A549 (cell line): ENCODE data around the gene BICC1. TPM values are rescaled to one million over a fixed set of nuclear protein-coding genes. Genes with fewer than 3 reads are reported as not detected.

Experiments used
- ATAC-seq, 2 experiments: fragments of 200-7000 bp in 1 of 2; fragments of >200 bp in 1 of 2; cut with Nextera tagmentation in 1 of 2; cut with Tn5 transposase in 1 of 2; 3 replicates each; pipeline versions ENCODE4 v1.8.0 to v1.9.1; 2018 to 2020; ENCODE audit warnings: mild to moderate bottlenecking in 1 of 2, moderate library complexity in 1 of 2
- CTCF ChIA-PET: fragments of 300-600 bp; sonication (Branson Sonifier 250); formaldehyde crosslinking; extraction: SDS; loops from one replicate; lab custom pipeline; 2021; ENCODE audit warnings: antibody characterized with exemption, inconsistent platforms; lab: Yijun Ruan, JAX
- POLR2A ChIA-PET: fragments of 350-600 bp; formaldehyde crosslinking; extraction: SDS; loops from one replicate; lab custom pipeline; 2021; ENCODE audit warnings: antibody characterized with exemption, inconsistent platforms; lab: Yijun Ruan, JAX
- DNase-seq, 2 experiments: peaks; one replicate each; pipeline versions ENCODE4 v3.0.0 to v3.0.0-alpha.2; 2011 to 2016; ENCODE audit warnings: low read depth in 1 of 2, low spot score in 1 of 2
- FAIRE-seq: peaks from 2 replicates; lab custom pipeline; 2011; peaks lifted over from hg19 to GRCh38; lab: Jason Lieb, UNC
- H3K27ac ChIP-seq, 2 experiments: fragments of >200 bp; sonication (Bioruptor Twin); formaldehyde crosslinking; 3 replicates each; pipeline ENCODE4 v1.5.1; 2016 to 2017
- H3K4me1 ChIP-seq: fragments of >200 bp; sonication (Bioruptor Twin); formaldehyde crosslinking; 3 replicates; pipeline ENCODE4 v1.6.1; 2016
- H3K4me2 ChIP-seq: fragments of >200 bp; sonication (Bioruptor Twin); formaldehyde crosslinking; 3 replicates; pipeline ENCODE4 v1.6.1; 2016
- H3K4me3 ChIP-seq: fragments of >200 bp; sonication (Bioruptor Twin); formaldehyde crosslinking; 3 replicates; pipeline ENCODE4 v1.5.1; 2016
- H3K9me3 ChIP-seq: fragments of >200 bp; sonication (Bioruptor Twin); formaldehyde crosslinking; 3 replicates; pipeline ENCODE4 v1.6.1; 2016
- CBX8 ChIP-seq: fragments of 200-600 bp; sonication (generic); IDR thresholded peaks from 2 replicates; pipeline ENCODE4 v1.6.1; 2016
- CEBPB ChIP-seq, 2 experiments: fragments of >200 bp in 1 of 2; sonication (Bioruptor Twin) in 1 of 2; formaldehyde crosslinking in 1 of 2; IDR thresholded peaks; 2 replicates each; pipeline ENCODE4 v1.6.1; 2012 to 2016
- FOSL2 ChIP-seq, 2 experiments: fragments of 450-650 bp in 1 of 2; fragments of >200 bp in 1 of 2; sonication (Bioruptor Twin) in 1 of 2; formaldehyde crosslinking; IDR thresholded peaks; 2 replicates each; pipeline versions ENCODE4 v1.5.0 to v1.6.1; 2016 to 2020; ENCODE audit warnings: mild to moderate bottlenecking in 1 of 2, moderate library complexity in 1 of 2
- GATA3 ChIP-seq: IDR thresholded peaks from 2 replicates; pipeline ENCODE4 v1.6.1; 2012; ENCODE audit warnings: borderline replicate concordance
- MAFK ChIP-seq: fragments of 450-650 bp; IDR thresholded peaks from 2 replicates; pipeline ENCODE4 v1.6.1; 2014; ENCODE audit not compliant: partially characterized antibody
- POLR2A ChIP-seq: IDR thresholded peaks from 2 replicates; pipeline ENCODE4 v1.6.1; 2012; ENCODE audit warnings: mild to moderate bottlenecking, low read length
- SREBF2 ChIP-seq: fragments of 450-650 bp; IDR thresholded peaks from 2 replicates; pipeline ENCODE4 v1.6.1; 2014; ENCODE audit warnings: mild to moderate bottlenecking, moderate library complexity
- TFCP2L1 ChIP-seq: fragments of 250-450 bp; sonication (Bioruptor Pico); IDR thresholded peaks from 2 replicates; pipeline ENCODE4 v1.5.0; 2021; ENCODE audit warnings: mild to moderate bottlenecking
- ZC3H11A ChIP-seq: fragments of 450-650 bp; IDR thresholded peaks from 2 replicates; pipeline ENCODE4 v1.6.1; 2014; ENCODE audit warnings: antibody characterized with exemption, mild to moderate bottlenecking
- ZSCAN20 ChIP-seq: fragments of 250-450 bp; sonication (Bioruptor Pico); IDR thresholded peaks from 2 replicates; pipeline ENCODE4 v1.8.0; 2022; ENCODE audit warnings: mild to moderate bottlenecking, moderate library complexity
- WGBS: methylation state at CpG from one replicate; pipeline ENCODE4 v1.1.6; 2017; ENCODE audit errors: missing lambda C conversion rate; 5-methylcytosine and 5-hydroxymethylcytosine counted together
- polyA plus RNA-seq, 4 experiments: library from polyadenylated mRNA; depleted of rRNA in 3 of 4; stranded (reverse); fragments of >200 nt; fragmentation: RNase III in 1 of 4; extraction: RNeasy Plus Mini Kit Qiagen cat#74134 plus additional on column Dnase treatment in 1 of 4; gene quantifications; 2 replicates in 3 of 4; 3 replicates in 1 of 4; pipeline ENCODE4 v1.2.3, GENCODE V29; 2011 to 2017
- TF ChIP-seq, protein P1 (sequence below): fragments of >200 bp; sonication (Bioruptor Twin); formaldehyde crosslinking; IDR thresholded peaks from 3 replicates; pipeline ENCODE4 v1.6.1; 2016
- TF ChIP-seq, protein P2 (sequence below): IDR thresholded peaks from 2 replicates; pipeline ENCODE4 v1.6.1; 2012
- TF ChIP-seq, protein P3 (sequence below): fragments of 200-600 bp; sonication (generic); IDR thresholded peaks from 2 replicates; pipeline ENCODE4 v1.6.1; 2016; ENCODE audit warnings: antibody characterized with exemption, mild to moderate bottlenecking, moderate library complexity

BICC1 gene
- polyA plus RNA-seq, 2 of the 4 experiments (the other 2 are of a cell fraction), result 36.9 to 56.8 TPM

DNA sequence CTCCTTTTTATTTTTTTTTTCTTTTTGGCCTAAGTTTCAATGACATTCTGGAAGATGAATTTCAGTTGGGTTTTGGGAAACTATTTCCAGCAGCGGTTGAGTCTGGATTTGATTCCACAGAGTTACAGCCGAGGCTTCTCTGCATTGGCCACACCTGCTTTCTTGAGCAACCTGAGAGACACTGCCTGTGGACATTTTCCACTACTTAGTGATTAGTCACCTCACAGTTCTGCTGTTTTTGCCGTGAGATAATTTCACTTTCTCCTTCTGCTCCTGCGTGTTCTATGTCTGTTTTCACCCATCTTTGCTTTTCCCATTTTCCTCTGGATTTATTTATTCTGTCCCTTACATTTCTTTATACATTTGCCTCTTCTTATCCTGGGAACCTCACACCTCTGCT is 243.0 kb downstream of the BICC1 start:
- WGBS, result under 1% methylated on average over 4 of the region's 4 CpGs
- Histone ChIP-seq H3K4me3 (peak overlapping the region; percentile 35), H3K4me2 (peak overlapping the region; percentile 92), H3K9me3 (no peaks in the 10 kb centered on the region), H3K4me1 (peaks cover 67% of the 10 kb centered on the region), H3K27ac (peak overlapping the region; percentile 76 to 85)
- ATAC-seq (peak; percentile 80 to 84; a peak in 5 of 6 replicates), FAIRE-seq (no peak), DNase-seq (peak; percentile 62 to 69)
- ChIA-PET POLR2A (no interaction called here), CTCF (no interaction called here)
- TF ChIP-seq POLR2A, result no peak
- TF ChIP-seq, protein P1, sequence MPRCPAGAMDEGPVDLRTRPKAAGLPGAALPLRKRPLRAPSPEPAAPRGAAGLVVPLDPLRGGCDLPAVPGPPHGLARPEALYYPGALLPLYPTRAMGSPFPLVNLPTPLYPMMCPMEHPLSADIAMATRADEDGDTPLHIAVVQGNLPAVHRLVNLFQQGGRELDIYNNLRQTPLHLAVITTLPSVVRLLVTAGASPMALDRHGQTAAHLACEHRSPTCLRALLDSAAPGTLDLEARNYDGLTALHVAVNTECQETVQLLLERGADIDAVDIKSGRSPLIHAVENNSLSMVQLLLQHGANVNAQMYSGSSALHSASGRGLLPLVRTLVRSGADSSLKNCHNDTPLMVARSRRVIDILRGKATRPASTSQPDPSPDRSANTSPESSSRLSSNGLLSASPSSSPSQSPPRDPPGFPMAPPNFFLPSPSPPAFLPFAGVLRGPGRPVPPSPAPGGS, result 0 out of 3 replicates have a peak, but pooled peaks have one; percentile 36
- TF ChIP-seq, protein P2, sequence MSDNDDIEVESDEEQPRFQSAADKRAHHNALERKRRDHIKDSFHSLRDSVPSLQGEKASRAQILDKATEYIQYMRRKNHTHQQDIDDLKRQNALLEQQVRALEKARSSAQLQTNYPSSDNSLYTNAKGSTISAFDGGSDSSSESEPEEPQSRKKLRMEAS, result no peak
- peak; percentile 57 to 72; a peak in 3 of 4 replicates for TF ChIP-seq CEBPB (IDR thresholded peaks at IDR 0.05)
- TF ChIP-seq ZC3H11A, result no peak
- TF ChIP-seq ZSCAN20 (CRISPR knock-in tag), result no peak
- TF ChIP-seq GATA3, result no peak
- TF ChIP-seq FOSL2 (IDR thresholded peaks at IDR 0.05), result no peak
- TF ChIP-seq FOSL2 (CRISPR knock-in tag; IDR thresholded peaks at IDR 0.05), result peak; percentile 70
- TF ChIP-seq, protein P3, sequence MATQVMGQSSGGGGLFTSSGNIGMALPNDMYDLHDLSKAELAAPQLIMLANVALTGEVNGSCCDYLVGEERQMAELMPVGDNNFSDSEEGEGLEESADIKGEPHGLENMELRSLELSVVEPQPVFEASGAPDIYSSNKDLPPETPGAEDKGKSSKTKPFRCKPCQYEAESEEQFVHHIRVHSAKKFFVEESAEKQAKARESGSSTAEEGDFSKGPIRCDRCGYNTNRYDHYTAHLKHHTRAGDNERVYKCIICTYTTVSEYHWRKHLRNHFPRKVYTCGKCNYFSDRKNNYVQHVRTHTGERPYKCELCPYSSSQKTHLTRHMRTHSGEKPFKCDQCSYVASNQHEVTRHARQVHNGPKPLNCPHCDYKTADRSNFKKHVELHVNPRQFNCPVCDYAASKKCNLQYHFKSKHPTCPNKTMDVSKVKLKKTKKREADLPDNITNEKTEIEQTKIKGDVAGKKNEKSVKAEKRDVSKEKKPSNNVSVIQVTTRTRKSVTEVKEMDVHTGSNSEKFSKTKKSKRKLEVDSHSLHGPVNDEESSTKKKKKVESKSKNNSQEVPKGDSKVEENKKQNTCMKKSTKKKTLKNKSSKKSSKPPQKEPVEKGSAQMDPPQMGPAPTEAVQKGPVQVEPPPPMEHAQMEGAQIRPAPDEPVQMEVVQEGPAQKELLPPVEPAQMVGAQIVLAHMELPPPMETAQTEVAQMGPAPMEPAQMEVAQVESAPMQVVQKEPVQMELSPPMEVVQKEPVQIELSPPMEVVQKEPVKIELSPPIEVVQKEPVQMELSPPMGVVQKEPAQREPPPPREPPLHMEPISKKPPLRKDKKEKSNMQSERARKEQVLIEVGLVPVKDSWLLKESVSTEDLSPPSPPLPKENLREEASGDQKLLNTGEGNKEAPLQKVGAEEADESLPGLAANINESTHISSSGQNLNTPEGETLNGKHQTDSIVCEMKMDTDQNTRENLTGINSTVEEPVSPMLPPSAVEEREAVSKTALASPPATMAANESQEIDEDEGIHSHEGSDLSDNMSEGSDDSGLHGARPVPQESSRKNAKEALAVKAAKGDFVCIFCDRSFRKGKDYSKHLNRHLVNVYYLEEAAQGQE, result no peak
- no peak for TF ChIP-seq TFCP2L1 (CRISPR knock-in tag)

DNA sequence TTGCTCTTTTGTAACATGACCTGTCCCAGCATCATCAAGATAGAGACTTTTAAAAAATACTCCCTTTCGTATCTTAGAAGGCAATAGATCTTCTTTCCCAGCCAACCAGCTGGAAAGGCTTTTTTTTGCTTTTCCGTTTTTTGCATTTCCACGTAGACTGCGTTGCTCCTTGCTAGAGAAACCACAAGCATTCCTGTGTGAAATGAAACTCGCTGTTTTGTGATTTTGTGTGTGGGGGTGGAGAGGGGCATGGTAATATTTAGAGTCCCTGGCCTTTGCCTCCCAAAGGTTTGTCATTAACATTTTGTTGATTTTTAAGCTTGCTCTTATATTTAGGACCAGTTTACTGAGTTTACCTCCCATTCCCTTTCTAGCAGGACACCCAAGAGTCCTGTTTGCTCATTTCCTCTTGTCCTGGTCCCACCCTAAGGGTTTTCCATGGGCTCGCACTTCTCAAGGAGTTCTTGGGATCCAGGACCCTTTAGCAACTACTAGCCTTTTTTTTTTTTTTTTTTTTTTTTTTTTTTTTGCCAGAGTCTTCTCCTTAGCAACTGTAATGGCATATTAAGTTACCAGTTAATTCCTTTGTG is 243.6 kb downstream of the BICC1 start:
- ChIA-PET POLR2A (no interaction called here), CTCF (interaction anchor here (0.8 kb wide), 1 partner anchor 199 kb away, joined by 3 read pairs; no protein-coding TSS in a partner anchor)
- ATAC-seq (peak in 1 of 2 experiments; percentile 34; a peak in 3 of 6 replicates), DNase-seq (no peak), FAIRE-seq (peak; percentile 23)
- TF ChIP-seq, protein P1, result 0 out of 3 replicates have a peak, but pooled peaks have one; percentile 9
- TF ChIP-seq SREBF2, result no peak
- H3K4me3 ChIP-seq, result peak overlapping the region; percentile 35
- no peaks in the 10 kb centered on the region for H3K9me3 ChIP-seq
- H3K4me2 ChIP-seq, result peak overlapping the region; percentile 92
- peaks cover 67% of the 10 kb centered on the region for H3K4me1 ChIP-seq
- WGBS, result 4% methylated on average over 6 of the region's 6 CpGs
- H3K27ac ChIP-seq, result peak overlapping the region; percentile 76 to 85

DNA sequence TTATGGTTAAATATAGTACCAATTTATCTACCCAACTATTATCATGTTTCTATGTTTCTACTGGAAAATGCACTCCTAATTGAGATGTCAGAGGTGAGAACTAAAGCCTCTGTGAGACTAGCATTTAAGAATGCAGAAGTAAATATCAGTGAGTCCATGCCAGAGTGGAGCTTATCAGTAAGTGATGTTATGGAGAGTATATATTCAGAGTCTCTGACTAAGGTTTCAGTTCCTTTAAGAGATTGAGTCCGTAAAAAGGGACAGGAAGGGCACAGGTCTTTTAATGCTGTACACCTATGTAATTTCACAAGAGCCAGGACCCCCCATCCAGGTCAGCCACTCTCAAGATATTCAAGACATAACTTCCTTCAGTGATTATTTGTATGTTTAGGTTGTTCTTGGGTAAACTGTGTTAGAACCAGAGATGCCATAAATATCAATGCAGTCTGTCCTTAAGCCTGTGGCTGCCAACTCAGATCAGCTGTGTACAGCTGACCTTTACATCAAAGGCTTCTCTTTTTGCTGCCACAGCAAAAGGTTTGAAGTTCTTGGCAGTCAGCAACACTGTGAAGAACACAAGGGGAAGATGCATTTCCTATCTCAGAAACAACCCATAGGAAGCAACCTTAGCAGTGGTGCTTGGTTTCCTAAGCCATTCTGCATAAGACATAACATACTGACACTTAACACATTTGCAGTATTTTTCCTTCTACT is 244.8 kb downstream of the BICC1 start:
- ChIA-PET POLR2A (no interaction called here), CTCF (no interaction called here)
- Histone ChIP-seq H3K4me1 (peaks cover 67% of the 10 kb centered on the region), H3K4me3 (no peak overlapping the region), H3K9me3 (no peaks in the 10 kb centered on the region), H3K27ac (peak overlapping the region; percentile 76 to 85; a peak in 5 of 6 replicates), H3K4me2 (peak overlapping the region; percentile 92)
- DNase-seq (no peak), FAIRE-seq (no peak), ATAC-seq (no peak)
- 69% methylated on average over 1 of the region's 1 CpG for WGBS
- TF ChIP-seq MAFK (peak; percentile 81), CBX8 (no peak)
